BJ (cell line): ENCODE measurements around the gene MISP. TPM values are rescaled to one million over a fixed set of nuclear protein-coding genes. Genes with fewer than 3 reads are reported as not detected.

Experiments
- CTCF ChIA-PET: fragments of 350-600 bp; formaldehyde crosslinking; extraction: SDS; loops from one replicate; lab custom pipeline; 2021; ENCODE audit warnings: antibody characterized with exemption, inconsistent platforms; lab: Yijun Ruan, JAX
- POLR2A ChIA-PET: fragments of 300-600 bp; sonication (Branson Sonifier 250); formaldehyde crosslinking; extraction: SDS; loops from one replicate; lab custom pipeline; 2021; ENCODE audit warnings: antibody characterized with exemption; lab: Charles Lee
- DNase-seq: peaks from one replicate; pipeline ENCODE4 v3.0.0-alpha.2; 2011; ENCODE audit warnings: low read depth
- H3K27me3 ChIP-seq: 2 replicates; pipeline ENCODE4 v1.6.0; 2011; ENCODE audit warnings: low read length; ENCODE audit not compliant: control insufficient read depth, insufficient read depth
- H3K36me3 ChIP-seq: 2 replicates; pipeline ENCODE4 v1.5.1; 2011; ENCODE audit warnings: low read length; ENCODE audit not compliant: control insufficient read depth, insufficient read depth
- H3K4me3 ChIP-seq: 2 replicates; pipeline ENCODE4 v1.5.1; 2011; ENCODE audit warnings: low read depth, mild to moderate bottlenecking, control low read depth, low read length
- CTCF ChIP-seq: IDR thresholded peaks from 2 replicates; pipeline ENCODE4 v1.5.1; 2011; ENCODE audit warnings: low read depth, mild to moderate bottlenecking, control low read depth, inconsistent platforms, low read length, moderate library complexity; ENCODE audit not compliant: insufficient read depth
- polyA plus RNA-seq: library from polyadenylated mRNA; depleted of rRNA; stranded (reverse); fragments of >200 nt; gene quantifications from 2 replicates; pipeline ENCODE4 v1.2.3, GENCODE V29; 2011

Gene MISP
- polyA plus RNA-seq, 1 experiment, result 0.06 TPM

- no peak for DNase-seq
- CTCF ChIA-PET, result interaction anchor here (0.9 to 1.9 kb wide), 3 partner anchors 13 to 147 kb away, joined by 3 to 4 read pairs (median 3); no protein-coding TSS in a partner anchor
- H3K4me3 ChIP-seq, result no peak overlapping the region
- no peaks in the 10 kb centered on the region for H3K27me3 ChIP-seq
- POLR2A ChIA-PET, result no interaction called here
- H3K36me3 ChIP-seq, result no peaks in the 10 kb centered on the region
- TF ChIP-seq CTCF, result no peak
These were observed 19.9 kb upstream of the MISP start for GRCh38 chr19:731000-731399.

GRCh38 chr19:732148-733069 is 18.5 kb upstream of the MISP start:
- POLR2A ChIA-PET, result no interaction called here
- no peak overlapping the region for H3K4me3 ChIP-seq
- TF ChIP-seq CTCF, result no peak
- no peak for DNase-seq
- CTCF ChIA-PET, result interaction anchor here (1.3 to 1.9 kb wide), 2 partner anchors 69 to 148 kb away, joined by 4 to 7 read pairs; partner anchors contain the start of gene RNF126
- H3K36me3 ChIP-seq, result no peaks in the 10 kb centered on the region
- H3K27me3 ChIP-seq, result no peaks in the 10 kb centered on the region

- POLR2A ChIA-PET, result no interaction called here
These were observed 16.2 kb upstream of the MISP start for GRCh38 chr19:734716-735115.

GRCh38 chr19:736125-736524 is 14.8 kb upstream of the MISP start:
- ChIA-PET CTCF (interaction anchor here (1.2 kb wide), 1 partner anchor 73 kb away, joined by 3 read pairs; the partner anchor contains the start of gene RNF126), POLR2A (no interaction called here)
- TF ChIP-seq CTCF, result no peak

More at GRCh38 chr19:734716-735115, 16.2 kb upstream of the MISP start:
- Histone ChIP-seq H3K27me3 (no peaks in the 10 kb centered on the region), H3K36me3 (no peaks in the 10 kb centered on the region), H3K4me3 (no peak overlapping the region)
- CTCF ChIA-PET, result interaction anchor here (0.6 to 1.9 kb wide), 24 partner anchors 8 to 213 kb away, joined by 3 to 20 read pairs (median 3); partner anchors contain the start of genes FSTL3, PALM and RNF126
- TF ChIP-seq CTCF, result no peak
- DNase-seq, result no peak

GRCh38 chr19:737591-738093 is 13.3 kb upstream of the MISP start:
- H3K4me3 ChIP-seq, result no peak overlapping the region
- CTCF ChIA-PET, result interaction anchor here (0.9 to 2.0 kb wide), 5 partner anchors 14 to 153 kb away, joined by 3 to 6 read pairs (median 4); partner anchors contain the start of genes MISP and RNF126
- DNase-seq, result no peak
- no peaks in the 10 kb centered on the region for H3K36me3 ChIP-seq
- no peaks in the 10 kb centered on the region for H3K27me3 ChIP-seq
- POLR2A ChIA-PET, result no interaction called here
- TF ChIP-seq CTCF, result peak; percentile 76

More at GRCh38 chr19:736125-736524, 14.8 kb upstream of the MISP start:
- no peak overlapping the region for H3K4me3 ChIP-seq
- no peak for DNase-seq
- no peaks in the 10 kb centered on the region for H3K27me3 ChIP-seq
- H3K36me3 ChIP-seq, result no peaks in the 10 kb centered on the region
